ENCODE measurements around the gene C5orf15.

Gene C5orf15

DNA sequence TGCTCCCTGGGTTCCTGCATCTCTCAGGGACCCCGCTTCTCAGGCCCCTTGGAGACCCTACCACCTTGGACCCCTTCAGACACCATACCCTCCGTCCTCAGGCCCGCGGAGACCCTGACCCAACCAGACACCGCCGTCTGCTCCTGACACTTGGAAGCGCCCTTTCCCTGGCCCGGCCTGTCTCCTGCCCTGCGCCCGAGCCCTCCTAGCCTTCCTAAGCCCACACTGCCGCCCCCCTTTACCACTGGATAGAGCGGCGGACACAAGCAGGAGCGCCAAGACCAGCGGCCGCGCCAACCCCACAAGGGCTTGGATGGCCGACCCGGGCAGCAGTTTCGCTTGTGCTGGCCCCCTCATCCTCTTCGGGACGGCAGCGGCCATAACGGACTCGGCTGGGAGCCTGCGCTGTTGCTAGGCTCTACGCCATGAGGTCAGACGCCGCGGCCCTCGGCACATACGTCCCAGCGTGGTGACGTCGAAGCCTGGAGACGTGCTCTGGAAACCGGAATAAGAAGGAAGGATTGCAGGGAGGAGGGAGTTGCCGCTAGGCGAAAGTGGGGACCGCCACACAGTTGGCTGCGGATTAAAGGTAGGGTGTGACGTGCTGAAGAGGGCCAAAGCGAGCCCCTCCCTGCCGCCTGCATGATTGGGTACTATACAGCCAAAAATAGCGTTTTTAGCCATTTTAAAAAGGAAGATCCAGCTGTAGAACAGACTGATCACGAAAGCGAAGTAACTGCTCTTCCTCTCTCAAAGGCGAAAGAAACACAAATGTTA is at the start of gene C5orf15:
Gene C5orf15, minus strand, starts transcription at position 422 of the 777 bp plus-strand sequence. Its CDS starts 41 bp downstream, at position 381.
- DNase-seq (ENCODE audit: low read depth), result peak; percentile 99

DNA sequence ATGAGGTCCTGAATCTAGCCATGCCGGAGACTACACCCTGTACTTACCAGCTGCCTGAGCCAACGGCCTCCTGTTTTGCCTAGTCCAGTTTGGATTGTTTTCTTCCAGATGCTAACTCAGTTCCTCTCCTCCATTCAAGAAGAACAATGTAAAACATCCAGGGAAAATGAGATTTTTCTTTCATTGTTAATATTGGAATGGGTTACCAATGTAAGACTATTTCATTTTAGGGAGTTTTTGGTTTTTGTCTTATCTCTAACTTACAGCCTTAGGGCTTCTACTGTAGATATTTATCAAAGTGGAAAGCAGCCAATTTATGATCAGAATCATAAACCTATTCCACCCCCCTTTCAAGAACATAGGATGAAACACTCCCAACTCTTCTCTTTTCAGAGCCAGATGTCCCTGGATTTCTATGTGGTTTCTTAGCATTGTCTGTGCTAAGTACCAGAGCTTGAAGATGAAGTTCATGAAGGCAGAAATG is 39.9 kb upstream of the C5orf15 start:
- no peak for DNase-seq (ENCODE audit: low read depth)

DNA sequence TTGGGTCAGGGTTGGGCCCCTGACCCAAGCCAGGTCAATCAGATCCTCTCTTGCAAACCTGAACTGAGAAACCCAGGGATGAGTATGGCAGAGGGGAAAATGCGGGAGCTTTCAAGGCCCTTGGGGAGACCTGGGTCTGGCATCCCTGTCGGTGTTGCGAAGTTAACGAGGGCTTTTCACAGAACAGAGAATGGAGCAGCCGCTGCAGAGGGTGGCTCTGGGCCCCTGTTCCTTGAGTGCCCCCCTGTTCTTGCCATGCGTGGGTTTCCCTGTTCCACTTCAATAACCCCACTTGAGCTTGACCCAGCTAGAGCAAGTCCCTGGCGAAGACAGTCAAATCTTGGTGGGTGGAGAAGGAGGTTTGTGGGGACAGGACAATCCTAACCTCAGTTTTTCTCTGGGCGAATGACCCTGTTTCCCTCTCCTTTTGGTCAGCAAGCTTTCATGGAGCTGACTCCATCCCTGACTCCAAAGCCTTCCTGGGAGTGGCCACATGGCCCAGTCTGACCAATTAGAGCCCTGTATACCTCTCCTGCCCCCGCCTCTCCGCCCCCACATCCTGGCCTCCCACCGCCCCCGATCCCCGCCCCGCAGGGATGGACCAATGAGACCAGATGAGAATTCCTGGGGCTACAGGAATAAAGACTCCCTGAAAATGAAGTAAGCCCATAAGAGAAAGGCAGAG is 39.3 kb upstream of the C5orf15 start:
- peak; percentile 29 for DNase-seq (ENCODE audit: low read depth)

DNA sequence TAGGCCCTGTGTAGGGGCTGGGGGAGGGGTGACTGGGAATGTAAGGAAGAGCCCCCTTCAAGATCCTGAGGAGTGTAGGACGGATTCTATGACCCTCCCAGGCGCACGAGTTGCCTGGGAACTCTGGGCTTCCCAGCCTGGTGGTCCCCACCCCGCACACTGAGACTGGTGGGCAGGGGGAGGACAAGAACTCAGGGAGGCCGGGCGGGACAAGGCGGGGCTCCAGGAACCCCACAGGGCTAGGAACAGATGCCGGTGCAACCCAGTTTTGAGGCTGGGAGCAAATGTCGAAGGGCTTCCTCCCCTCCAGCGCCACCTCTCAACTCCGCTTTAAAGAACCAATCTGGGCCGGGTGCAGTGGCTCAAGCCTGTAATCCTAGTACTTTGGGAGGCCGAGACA is 37.7 kb upstream of the C5orf15 start:
- DNase-seq (ENCODE audit: low read depth), result no peak

DNA sequence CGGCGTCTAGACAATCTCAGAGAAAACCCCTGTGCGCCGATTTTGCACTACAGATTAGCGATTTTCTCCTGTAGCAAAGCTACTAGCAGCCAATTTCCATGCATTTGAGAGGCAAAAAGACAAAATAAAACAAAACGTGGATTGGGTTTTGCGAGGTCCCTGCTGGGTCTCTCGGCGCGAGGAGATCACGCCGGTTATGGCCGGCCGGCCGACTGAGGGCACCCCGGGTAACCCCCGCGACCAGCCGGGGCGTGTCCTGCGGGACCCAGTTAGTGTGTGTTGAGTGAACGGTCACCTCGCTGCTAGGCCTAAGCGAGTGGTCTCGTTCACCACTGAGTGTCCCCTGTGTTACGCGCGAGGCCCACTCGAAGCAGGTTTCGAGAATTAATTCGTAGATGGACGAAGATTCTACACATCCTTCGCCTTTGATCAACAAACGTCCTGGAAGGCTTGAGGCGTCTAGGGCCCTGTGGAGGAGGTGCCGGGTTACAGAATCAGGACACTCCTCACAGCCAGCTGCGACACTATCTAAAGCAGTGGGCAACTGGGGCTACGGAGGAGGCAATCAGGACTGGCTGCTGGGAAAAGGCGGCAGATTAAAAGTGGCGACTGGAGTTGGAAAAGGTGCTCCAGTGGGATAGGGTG is 37.1 kb upstream of the C5orf15 start:
- DNase-seq (ENCODE audit: low read depth), result peak; percentile 27

DNA sequence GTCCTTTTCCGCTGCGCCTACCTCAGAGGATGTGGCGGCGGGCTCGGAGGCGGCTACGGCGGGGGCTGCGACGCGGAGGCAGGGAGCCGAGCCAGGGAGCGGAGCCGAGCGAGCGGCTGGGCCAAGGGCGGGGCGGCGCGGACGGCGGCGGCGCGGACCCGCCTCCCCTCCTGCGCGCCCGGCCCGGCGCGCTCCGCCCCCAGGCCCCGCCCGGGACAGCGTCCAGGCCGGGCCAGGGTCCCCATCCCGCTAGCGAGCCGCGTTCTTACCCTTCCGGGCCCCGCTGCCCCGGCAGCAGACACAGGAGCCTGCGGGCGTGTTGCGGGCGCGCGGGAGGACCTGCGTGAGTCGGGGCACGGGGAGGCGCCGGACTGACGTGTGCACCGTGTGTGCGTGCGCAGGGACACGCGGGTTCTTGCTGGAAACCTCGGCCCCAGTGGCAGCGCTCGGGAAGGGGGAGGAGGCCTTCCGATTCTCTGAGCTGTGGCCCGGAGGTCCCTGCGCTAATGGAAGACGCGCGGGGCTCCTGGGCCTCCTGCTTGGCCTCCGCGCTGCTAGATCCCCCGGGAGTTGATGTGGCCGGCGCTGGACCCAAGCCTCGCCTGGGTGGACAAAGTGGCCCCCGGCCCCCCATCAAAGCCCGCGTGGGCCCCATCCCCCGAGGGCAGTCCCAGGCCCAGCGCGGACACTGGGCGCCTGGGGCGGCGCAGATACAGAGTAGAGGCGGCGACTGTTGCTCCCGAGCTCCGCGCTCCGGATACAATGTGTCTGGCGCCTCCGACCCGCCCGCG is 36.4 kb upstream of the C5orf15 start, which contains the start of gene VDAC1:
Gene VDAC1, minus strand, starts transcription at position 350 of the 791 bp plus-strand sequence. CDS start 11,963 bp downstream, outside the sequence.
- DNase-seq (ENCODE audit: low read depth), result peak; percentile 92

DNA sequence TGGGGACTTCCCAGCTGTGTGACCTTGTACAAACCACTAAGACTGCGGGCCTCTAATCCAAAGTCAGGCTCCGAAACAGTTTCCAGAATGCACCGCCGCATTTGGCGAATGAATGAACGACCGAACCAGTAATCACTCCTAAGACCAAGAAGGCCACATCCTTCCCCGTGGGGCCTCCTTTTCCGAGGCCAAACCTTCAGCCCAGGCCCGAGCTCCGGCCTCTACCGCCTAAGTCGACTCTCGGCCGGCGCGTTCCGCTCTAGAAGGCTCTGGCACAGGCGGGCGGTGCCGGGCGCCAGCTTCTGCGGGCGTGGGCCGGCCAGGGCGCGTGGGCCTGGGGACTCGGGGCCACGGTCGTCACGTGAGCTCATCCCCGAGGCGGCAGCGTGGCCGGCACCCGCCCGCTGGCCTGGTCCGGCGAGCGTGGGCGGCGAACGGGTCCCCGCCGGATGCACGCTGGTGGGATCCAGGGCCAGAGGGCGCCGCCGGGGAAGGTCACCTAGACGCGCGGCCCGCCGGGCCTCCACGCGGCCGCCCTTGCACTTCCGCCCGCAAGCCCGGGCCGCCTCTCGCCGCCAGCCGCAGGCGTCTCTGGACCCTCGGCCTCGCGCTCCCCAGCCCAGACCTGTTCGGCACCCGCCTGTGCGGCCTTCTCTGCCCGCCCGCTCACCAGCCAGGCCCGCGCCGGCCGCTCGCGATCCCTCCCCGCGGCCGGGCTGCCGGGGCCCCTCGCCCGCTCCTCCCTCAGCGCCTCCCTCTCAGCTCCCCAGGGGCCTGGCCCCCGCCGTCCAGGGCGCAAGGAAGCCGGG is 35.6 kb upstream of the C5orf15 start:
- peak; percentile 48 for DNase-seq (ENCODE audit: low read depth)

DNA sequence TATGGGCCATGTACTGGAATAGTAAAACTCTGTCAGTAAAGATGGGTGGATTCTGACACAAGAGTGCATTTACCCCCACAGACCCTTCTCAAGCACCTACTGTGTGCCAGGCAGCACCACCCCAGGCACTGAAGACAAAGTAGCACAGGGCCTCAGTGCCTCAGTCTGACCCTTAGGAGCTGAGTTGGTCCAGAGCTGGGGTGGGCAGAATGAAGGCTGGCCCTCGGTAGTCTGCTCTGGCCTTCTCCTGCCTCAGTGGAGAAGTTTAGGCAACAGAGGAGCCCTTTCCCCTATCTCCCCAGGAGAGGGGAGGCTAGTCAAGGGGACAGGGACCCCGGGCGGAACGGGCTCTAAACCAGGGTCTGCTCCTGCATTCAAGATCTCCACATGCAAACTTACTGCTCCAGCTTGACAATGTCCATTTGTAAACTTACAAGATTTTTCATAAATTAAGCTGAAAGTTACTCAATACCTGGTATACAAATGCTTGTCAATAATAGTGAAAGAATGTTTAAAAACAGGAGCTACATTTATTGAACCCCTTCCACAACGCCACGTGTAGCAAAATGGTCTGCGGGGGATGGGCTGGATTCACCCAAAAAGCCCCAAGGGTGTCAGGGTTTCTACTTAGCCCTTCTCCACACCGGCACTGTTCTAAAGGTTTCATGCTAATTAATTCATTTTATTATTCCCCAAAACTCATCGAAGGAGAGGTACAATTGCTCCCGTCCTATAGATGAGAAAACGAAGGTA is 34.8 kb upstream of the C5orf15 start:
- peak; percentile 11 for DNase-seq (ENCODE audit: low read depth)

DNA sequence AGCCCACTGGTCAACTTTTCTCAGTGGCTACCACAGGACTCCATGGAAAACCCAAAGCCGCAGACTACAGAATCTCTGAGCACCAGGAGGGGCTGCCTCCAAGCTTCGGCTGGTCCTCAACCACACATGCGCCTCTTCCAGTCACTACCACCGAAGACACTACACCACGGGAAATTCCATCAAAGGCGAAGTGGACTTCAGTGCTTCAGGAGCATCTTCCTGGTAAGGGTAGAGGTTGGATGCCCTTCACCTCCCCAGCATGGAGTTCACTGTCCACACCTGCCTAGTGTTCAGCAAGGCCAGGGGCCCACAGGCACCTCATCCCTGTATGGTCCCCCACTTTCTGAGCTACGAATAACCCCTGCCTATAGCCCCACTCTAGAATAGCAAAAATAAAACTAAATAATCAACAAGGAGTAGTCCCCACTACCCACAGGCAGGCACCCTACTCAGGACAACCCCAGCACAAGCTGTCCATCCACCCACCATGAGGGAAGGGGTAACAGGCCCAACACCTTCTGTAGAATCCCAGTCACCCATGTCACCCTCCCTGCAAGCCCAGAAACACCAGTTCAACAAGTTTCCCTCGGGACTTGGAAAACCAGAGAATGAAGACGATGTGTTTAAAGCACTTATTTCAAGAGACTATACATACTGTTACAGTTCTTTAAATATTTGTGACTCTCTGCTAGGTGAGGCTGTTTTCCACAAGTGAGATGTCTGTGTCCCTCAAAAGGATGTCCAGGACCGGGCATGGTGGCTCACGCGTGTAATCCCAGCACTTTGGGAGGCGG is 33.7 kb upstream of the C5orf15 start:
- DNase-seq (ENCODE audit: low read depth), result no peak

DNA sequence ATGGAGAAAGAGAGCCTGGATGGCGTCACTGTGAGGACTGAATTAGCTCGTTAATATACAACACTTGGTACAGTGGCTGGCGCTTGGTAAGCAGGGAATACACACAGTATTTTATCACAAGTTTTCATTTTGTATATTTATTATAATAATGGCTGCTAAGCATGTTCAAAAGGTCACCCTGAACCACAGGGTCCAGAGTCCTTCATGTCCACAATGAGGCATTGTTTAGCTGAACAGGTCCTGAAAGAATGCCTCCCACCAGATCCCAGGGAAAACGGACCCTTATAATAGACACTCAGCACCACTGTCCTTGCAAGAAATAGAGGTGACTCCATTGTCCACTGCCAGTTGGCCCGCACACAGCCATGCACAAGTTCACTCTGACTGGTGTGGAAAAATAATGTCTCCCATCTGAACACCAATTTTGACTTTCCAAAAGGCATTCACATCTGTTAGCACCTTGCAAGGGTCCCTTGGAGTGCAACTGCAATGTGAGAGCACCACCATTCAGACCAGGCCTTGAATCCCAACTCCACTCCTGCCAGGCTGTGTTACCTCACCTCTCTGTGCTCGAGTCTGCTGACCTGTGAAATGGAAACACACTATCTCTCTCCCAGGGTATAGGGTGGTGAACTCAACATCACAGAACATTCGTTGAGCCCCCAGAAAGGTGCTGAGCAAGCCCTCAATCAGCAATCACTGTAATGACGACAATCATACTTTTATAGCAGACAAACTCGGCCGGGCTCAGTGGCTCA is 32.5 kb upstream of the C5orf15 start:
- DNase-seq (ENCODE audit: low read depth), result no peak

DNA sequence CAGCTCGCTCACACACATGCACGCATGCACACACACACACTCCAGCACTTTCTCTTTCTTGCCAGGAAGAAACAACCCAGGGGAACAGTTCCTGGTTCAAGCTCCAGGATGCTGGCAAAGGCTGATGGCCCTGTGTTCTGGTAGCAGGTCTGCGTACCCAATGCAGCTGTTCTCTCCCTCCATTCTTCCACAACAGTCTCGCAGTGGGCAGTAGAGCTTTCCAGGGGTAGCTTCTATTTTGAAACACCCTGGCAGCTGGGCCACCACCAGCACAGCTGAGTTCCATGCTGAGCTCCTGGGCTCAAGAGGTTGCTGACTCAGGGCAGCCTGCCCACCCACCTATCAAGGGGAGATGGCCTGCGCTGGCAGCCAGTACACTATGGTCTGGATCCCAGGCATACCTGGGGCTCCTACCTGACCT is 31.7 kb upstream of the C5orf15 start:
- no peak for DNase-seq (ENCODE audit: low read depth)

DNA sequence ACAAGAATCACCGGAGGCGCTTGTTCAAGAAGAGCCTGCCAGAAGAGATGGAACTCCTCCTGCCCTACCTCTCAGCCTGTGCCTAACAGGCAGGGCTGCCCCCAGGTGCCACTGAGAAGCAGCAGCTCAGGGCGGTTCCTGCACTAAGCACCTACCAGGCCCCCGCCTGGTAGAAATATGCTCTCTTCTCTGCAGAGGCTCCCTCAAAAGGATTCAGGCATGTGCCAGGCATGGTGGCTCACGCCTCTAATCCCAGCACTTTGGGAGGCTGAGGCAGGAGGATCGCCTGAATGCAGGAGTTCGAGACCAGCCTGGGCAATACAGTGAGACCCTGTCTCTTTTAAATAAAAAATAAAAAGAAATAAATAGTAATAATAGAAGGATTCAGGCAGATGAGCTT is 30.4 kb upstream of the C5orf15 start:
- DNase-seq (ENCODE audit: low read depth), result no peak

DNA sequence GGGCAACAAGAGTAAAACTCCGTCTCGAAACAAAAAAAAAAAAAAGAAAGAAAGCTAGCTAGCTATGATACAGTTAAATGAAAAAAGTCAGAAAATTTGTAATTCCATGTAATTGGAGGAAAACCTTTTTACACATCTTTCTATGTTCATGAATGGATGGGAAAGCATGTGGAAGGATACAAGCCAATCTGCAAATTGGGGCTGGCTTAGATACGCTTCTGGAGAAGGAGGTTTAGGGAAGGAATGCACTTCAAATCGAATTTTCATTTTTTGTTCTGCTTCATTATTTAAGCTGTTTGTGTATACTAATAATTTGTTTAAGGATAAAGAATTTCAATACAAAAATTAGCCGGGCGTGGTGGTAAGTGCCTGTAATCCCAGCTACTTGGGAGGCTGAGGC is 29.6 kb upstream of the C5orf15 start:
- DNase-seq (ENCODE audit: low read depth), result no peak

- DNase-seq (ENCODE audit: low read depth), result no peak
Measured at GRCh38 chr5:133996683-133997252, 28.3 kb upstream of the C5orf15 start.

- no peak for DNase-seq (ENCODE audit: low read depth)
Measured at GRCh38 chr5:133995883-133996563, 27.6 kb upstream of the C5orf15 start.

DNA sequence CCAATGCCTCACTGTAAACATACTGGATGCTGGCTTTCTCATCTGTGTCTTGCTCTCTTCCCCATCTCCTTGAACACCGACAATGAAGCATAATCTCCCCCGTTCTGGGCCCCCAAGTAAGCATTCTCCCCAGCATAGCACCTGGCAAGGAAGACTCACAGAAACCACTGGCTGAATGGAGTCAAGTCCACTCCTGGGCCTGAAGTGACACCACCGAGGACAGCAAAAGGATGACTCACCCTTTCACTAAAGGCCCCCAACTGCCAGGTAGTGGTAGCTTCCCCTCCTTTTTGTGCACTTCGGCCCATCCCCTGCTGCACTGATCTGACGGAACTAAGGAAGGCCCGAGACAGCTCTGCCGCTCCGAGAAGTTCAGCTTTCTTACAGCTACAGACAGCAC is 26.9 kb upstream of the C5orf15 start:
- peak; percentile 28 for DNase-seq (ENCODE audit: low read depth)

- DNase-seq (ENCODE audit: low read depth), result no peak
Measured at GRCh38 chr5:133994990-133995333, 26.5 kb upstream of the C5orf15 start.

Measured in EH (cell line).